ENCODE results near the gene MRO. TPM values are rescaled to one million over a fixed set of nuclear protein-coding genes. Genes with fewer than 3 reads are reported as not detected.

The MRO gene
- total and polyA plus RNA-seq, 5 donors, result 5.2 to 8.7 (median 7.2) TPM

GRCh38 chr18:50747849-50748242, 72.0 kb downstream of the MRO start:
- WGBS, result 0% methylated on average over 1 of the region's 1 CpG
- intact Hi-C loops (cut with DNase I), result no loop called here
- H3K4me3 ChIP-seq (ENCODE audit: low read length), result no peak overlapping the region
- no peak for ATAC-seq
- no peak overlapping the region for H3K27ac ChIP-seq (ENCODE audit: low read length)
- H3K4me1 ChIP-seq (ENCODE audit: control insufficient read depth, insufficient read depth, low read length), result no peaks in the 10 kb centered on the region
- DNase-seq, result no peak
- no peaks in the 10 kb centered on the region for H3K27me3 ChIP-seq (ENCODE audit: control insufficient read depth, insufficient read depth)
- H3K9me3 ChIP-seq (ENCODE audit: control insufficient read depth, low read length), result no peaks in the 10 kb centered on the region

- Histone ChIP-seq H3K27me3 (ENCODE audit: control insufficient read depth, insufficient read depth) (no peaks in the 10 kb centered on the region), H3K27ac (ENCODE audit: low read length) (no peak overlapping the region), H3K4me3 (ENCODE audit: low read length) (no peak overlapping the region), H3K4me1 (ENCODE audit: control insufficient read depth, insufficient read depth, low read length) (no peaks in the 10 kb centered on the region), H3K9me3 (ENCODE audit: control insufficient read depth, low read length) (no peaks in the 10 kb centered on the region)
- 61% methylated on average over 5 of the region's 5 CpGs for WGBS
- ATAC-seq (no peak), DNase-seq (no peak)
- intact Hi-C loops (cut with DNase I), result no loop called here
Measured at GRCh38 chr18:50745945-50746344, 73.9 kb downstream of the MRO start.

Other genes starting within 250 kb of the MRO start
- 100 to 1,000 TPM in 3 of 4 donors, 10 to 100 TPM in 1; 91.0 to 126 (median 118) TPM for gene ME2, start 59.1 kb upstream of the MRO start, total RNA-seq
- 94.7 TPM for gene ME2, start 59.1 kb upstream of the MRO start, polyA plus RNA-seq
- 1 to 10 TPM; 4.9 to 8.6 (median 6.6) TPM for gene ELAC1, start 148.0 kb upstream of the MRO start, total RNA-seq
- 5.2 TPM for gene ELAC1, start 148.0 kb upstream of the MRO start, polyA plus RNA-seq
- gene SMAD4, start 210.2 kb upstream of the MRO start, total RNA-seq, result 10 to 100 TPM; 85.8 to 98.2 (median 92.7) TPM
- 14.8 TPM for gene SMAD4, start 210.2 kb upstream of the MRO start, polyA plus RNA-seq